Transverse colon (tissue), 4 donors: ENCODE data around the gene CWC27. TPM values are rescaled to one million over a fixed set of nuclear protein-coding genes. Genes with fewer than 3 reads are reported as not detected.

ENCODE experiments used
- DNase-seq: peaks from one replicate; pipeline ENCODE4 v3.0.0-alpha.2; 2019
- H3K27ac ChIP-seq, 4 donors: fragments of 200-600 bp; sonication (generic); 2 replicates each; pipeline ENCODE4 v1.5.1; 2016 to 2018; ENCODE audit warnings: inconsistent platforms in 4 of 4
- H3K27me3 ChIP-seq: fragments of 200-600 bp; sonication (generic); 2 replicates; pipeline ENCODE4 v1.5.1; 2017; ENCODE audit warnings: inconsistent platforms
- H3K36me3 ChIP-seq, 4 donors: fragments of 200-600 bp; sonication (generic); 2 replicates each; pipeline ENCODE4 v1.5.1; 2017 to 2019; ENCODE audit warnings: inconsistent platforms in 4 of 4
- H3K4me1 ChIP-seq, 4 donors: fragments of 200-600 bp; sonication (generic); 2 replicates each; pipeline ENCODE4 v1.5.1; 2017 to 2020; ENCODE audit warnings: inconsistent platforms in 4 of 4
- H3K4me3 ChIP-seq, 4 donors: fragments of 200-600 bp; sonication (generic); 1 replicate in 1 of 4; 2 replicates in 3 of 4; pipeline versions ENCODE4 v1.5.1 to v1.6.1; 2017 to 2019; ENCODE audit warnings: inconsistent platforms in 4 of 4
- H3K9me3 ChIP-seq, 2 donors: fragments of 200-600 bp; sonication (generic); 2 replicates each; pipeline ENCODE4 v1.5.1; 2017 to 2019; ENCODE audit warnings: inconsistent platforms in 2 of 2
- EP300 ChIP-seq: sonication (generic); formaldehyde crosslinking; IDR thresholded peaks from one replicate; pipeline ENCODE4 v1.6.1; 2017; ENCODE audit warnings: antibody characterized with exemption, low read depth
- POLR2A ChIP-seq: fragments of 450-650 bp; IDR thresholded peaks from one replicate; pipeline ENCODE4 v1.6.1; 2016; ENCODE audit warnings: antibody characterized with exemption, mild to moderate bottlenecking, moderate library complexity
- POLR2AphosphoS5 ChIP-seq, 3 donors: sonication (generic); formaldehyde crosslinking; IDR thresholded peaks; one replicate each; pipeline ENCODE4 v1.6.1; 2016; ENCODE audit warnings: antibody characterized with exemption in 3 of 3
- WGBS, 2 donors: methylation state at CpG; one replicate each; pipeline ENCODE4 v1.1.5; 2018; ENCODE audit warnings: low coverage in 1 of 2; 5-methylcytosine and 5-hydroxymethylcytosine counted together
- in situ Hi-C, 4 donors: fragments of 200-750 bp; cut with MboI; loops; one replicate each; pipeline versions ENCODE4 v1.15.0 to v1.15.1; 2017; ENCODE audit warnings: low sequenced_read_pairs in 3 of 4, low pct_ligation_motif_present in 1 of 4, low pct_unique_long_range_greater_than_20kb in 1 of 4
- intact Hi-C: fragments of 100-400 bp; cut with DNase I; formaldehyde crosslinking; loops from one replicate; pipeline ENCODE4 v1.15.1; 2023; ENCODE audit warnings: low total_unique reads
- total RNA-seq, 4 donors: library from RNA; depleted of rRNA; stranded (reverse); fragments of >200 nt; gene quantifications; one replicate each; pipeline ENCODE4 v1.1.0, GENCODE V29; 2016
- TF ChIP-seq, protein P1 (sequence below), 5 experiments: fragments of 200-600 bp in 3 of 5; fragments of 450-650 bp in 2 of 5; sonication (generic) in 3 of 5; IDR thresholded peaks; 1 replicate in 2 of 5; 2 replicates in 3 of 5; pipeline ENCODE4 v1.5.1; 2016 to 2017; ENCODE audit warnings: antibody characterized with exemption in 5 of 5, inconsistent platforms in 3 of 5, mild to moderate bottlenecking in 2 of 5, moderate library complexity in 1 of 5

Gene CWC27, protein sequence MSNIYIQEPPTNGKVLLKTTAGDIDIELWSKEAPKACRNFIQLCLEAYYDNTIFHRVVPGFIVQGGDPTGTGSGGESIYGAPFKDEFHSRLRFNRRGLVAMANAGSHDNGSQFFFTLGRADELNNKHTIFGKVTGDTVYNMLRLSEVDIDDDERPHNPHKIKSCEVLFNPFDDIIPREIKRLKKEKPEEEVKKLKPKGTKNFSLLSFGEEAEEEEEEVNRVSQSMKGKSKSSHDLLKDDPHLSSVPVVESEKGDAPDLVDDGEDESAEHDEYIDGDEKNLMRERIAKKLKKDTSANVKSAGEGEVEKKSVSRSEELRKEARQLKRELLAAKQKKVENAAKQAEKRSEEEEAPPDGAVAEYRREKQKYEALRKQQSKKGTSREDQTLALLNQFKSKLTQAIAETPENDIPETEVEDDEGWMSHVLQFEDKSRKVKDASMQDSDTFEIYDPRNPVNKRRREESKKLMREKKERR
- 10 to 100 TPM in 2 of 4 donors, 1 to 10 TPM in 1, not detected in 1; 9.6 to 36.2 (median 15.6) TPM for total RNA-seq

DNA sequence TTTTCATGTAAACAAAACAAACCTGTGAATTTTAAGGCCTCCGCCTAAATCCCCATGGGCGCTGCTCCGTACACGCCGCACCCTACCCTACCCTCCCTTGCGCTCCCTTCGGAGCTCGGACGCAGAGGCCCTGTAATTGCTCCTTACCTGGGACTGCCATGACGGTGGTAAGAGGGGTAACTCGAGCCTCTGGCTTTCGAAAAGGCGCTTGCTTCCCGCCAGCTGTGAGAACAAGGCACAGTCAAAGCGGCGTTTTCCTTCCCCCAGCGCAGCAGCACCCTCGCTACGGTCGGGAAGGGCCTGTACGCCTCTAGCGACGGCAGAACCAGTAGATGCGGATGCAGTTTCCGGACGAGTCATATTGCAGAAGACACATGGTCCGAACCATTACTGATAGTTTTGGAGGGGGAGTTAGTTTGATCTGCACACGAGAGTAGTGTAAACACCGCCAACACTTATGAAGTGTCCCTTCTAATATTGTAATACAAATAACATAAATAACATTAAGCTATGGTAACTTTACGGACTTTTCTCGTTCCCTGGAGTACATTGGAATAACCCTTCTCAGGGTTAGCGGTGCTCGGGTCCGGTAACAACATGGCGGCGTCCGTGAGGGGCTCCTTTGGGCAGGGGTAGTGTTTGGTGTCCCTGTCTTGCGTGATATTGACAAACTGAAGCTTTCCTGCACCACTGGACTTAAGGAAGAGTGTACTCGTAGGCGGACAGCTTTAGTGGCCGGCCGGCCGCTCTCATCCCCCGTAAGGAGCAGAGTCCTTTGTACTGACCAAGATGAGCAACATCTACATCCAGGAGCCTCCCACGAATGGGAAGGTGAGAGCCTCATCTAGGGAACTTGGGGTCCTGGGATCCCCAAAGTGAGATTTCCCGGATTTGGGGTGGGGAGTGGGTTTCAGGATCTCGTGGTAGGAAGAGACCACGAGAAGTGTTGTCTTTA, at the start of gene CWC27, which contains the start of gene SREK1IP1:
Gene CWC27, plus strand, starts transcription at position 573 of the 955 bp plus-strand sequence. Its CDS starts 217 bp downstream, at position 790.
Gene SREK1IP1, minus strand, starts transcription at position 334 of the 955 bp plus-strand sequence. Its CDS starts 174 bp downstream, at position 160.
- in situ Hi-C loops = no loop called here
- no peak for TF ChIP-seq EP300
- TF ChIP-seq, protein P1, sequence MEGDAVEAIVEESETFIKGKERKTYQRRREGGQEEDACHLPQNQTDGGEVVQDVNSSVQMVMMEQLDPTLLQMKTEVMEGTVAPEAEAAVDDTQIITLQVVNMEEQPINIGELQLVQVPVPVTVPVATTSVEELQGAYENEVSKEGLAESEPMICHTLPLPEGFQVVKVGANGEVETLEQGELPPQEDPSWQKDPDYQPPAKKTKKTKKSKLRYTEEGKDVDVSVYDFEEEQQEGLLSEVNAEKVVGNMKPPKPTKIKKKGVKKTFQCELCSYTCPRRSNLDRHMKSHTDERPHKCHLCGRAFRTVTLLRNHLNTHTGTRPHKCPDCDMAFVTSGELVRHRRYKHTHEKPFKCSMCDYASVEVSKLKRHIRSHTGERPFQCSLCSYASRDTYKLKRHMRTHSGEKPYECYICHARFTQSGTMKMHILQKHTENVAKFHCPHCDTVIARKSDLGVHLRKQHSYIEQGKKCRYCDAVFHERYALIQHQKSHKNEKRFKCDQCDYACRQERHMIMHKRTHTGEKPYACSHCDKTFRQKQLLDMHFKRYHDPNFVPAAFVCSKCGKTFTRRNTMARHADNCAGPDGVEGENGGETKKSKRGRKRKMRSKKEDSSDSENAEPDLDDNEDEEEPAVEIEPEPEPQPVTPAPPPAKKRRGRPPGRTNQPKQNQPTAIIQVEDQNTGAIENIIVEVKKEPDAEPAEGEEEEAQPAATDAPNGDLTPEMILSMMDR (IDR thresholded peaks at IDR 0.05) = peak in 3 of 5 experiments; percentile 4 to 19 (median 9)
- peak; percentile 89 for TF ChIP-seq POLR2A
- peak; percentile 85 to 96 (median 92) for TF ChIP-seq POLR2AphosphoS5 (IDR thresholded peaks at IDR 0.05)
- peak; percentile 86 for DNase-seq
- Histone ChIP-seq H3K4me3 (peak within 1 kb of the TSS; percentile 64 to 97 (median 72)), H3K27me3 (no peaks in the 10 kb centered on the region), H3K36me3 (no peaks in the 10 kb centered on the region), H3K9me3 (no peaks in the 10 kb centered on the region), H3K27ac (peak within 1 kb of the TSS; percentile 80 to 91 (median 90)), H3K4me1 (peaks cover 22 to 50% (median 32%) of the 10 kb centered on the region in 4 donors)
- intact Hi-C loops = no loop called here
- WGBS, 2 donors = 0% methylated on average over 4 to 48 of the region's 48 CpGs

DNA sequence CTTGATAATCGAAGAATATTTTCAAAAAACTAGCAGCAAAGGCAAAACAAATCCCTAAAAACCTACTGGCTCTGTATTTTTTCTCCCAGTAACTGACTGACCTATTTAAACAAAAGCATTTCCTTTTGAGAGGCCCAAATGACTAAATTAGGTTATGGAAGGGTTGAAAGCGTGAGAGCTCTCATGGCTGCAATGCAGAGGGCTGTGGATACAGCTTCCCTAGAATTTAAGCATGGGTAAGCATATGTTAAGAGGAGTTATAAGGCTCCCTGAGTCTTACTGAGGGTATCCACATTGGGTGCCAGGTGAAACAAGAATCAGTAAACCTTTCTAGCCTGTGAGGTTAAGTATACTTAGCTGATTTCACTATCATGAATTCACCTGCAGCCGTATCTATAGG, 46.1 kb upstream of the CWC27 start:
- Histone ChIP-seq H3K4me3 (no peak overlapping the region), H3K27me3 (no peaks in the 10 kb centered on the region), H3K36me3 (peaks cover 0 to 38% (median 12%) of the 10 kb centered on the region in 4 donors), H3K4me1 (no peaks in the 10 kb centered on the region), H3K27ac (no peak overlapping the region), H3K9me3 (no peaks in the 10 kb centered on the region)
- no peak for DNase-seq
- in situ Hi-C loops = no loop called here
- intact Hi-C loops = no loop called here
- 60 to 97% methylated on average over 3 of the region's 3 CpGs for WGBS, 2 donors
- TF ChIP-seq POLR2AphosphoS5 (IDR thresholded peaks at IDR 0.05) (no peak), EP300 (no peak), POLR2A (no peak)
- TF ChIP-seq, protein P1 (IDR thresholded peaks at IDR 0.05) = no peak

DNA sequence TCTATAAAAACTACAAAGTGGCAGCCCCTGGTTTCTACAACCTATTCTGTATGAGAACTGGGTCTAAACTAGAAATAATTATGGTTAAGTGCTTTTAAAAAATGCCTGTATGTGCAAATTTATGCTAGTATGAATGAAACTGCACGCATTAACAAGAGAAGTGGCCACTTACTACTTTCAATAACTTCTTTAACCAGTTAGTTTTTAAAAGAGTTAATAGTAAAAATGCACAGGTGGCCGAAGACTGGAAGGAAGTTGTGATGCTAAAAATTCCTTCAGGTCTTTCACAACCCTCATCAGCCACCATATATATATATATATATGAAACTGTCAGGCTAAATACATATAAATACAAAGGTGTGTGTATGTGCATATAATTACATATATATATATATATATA, 41.6 kb upstream of the CWC27 start:
- intact Hi-C loops (no loop called here), in situ Hi-C loops (no loop called here)
- H3K36me3 ChIP-seq = peaks cover 0 to 38% (median 13%) of the 10 kb centered on the region in 4 donors
- no peak for DNase-seq
- no peak overlapping the region for H3K4me3 ChIP-seq
- TF ChIP-seq, protein P1 (IDR thresholded peaks at IDR 0.05) = no peak
- no peak for TF ChIP-seq EP300
- no peak for TF ChIP-seq POLR2AphosphoS5 (IDR thresholded peaks at IDR 0.05)
- no peak for TF ChIP-seq POLR2A
- H3K27me3 ChIP-seq = no peaks in the 10 kb centered on the region
- 84 to 89% methylated on average over 2 of the region's 2 CpGs for WGBS, 2 donors
- no peaks in the 10 kb centered on the region for H3K4me1 ChIP-seq
- no peak overlapping the region for H3K27ac ChIP-seq
- no peaks in the 10 kb centered on the region for H3K9me3 ChIP-seq
